Measurements from ENCODE around the gene SPECC1L.

Gene SPECC1L

DNA sequence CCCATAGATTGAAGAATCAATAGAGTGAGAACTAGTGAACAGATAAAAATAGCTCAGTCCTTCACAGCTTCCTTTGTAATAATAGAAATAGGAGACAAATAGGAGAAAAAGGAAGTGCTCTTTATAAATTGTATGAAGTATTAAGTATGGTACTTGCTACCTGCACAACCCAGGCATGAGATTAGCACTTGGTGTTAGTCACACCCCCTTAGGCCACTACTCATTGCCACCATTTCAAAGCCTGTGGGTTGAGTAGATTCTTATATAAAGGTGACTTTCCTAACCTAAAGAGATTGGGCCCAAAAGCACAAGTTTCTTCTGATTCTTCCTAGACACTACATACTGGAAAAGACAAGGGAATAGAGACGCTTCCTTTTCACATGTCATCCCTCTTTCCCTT is 119.0 kb downstream of the SPECC1L start:
- no peak overlapping the region for H3K4me3 ChIP-seq (ENCODE audit: low read length)
- H3K9me3 ChIP-seq (ENCODE audit: insufficient read depth, low read depth, low read length): no peaks in the 10 kb centered on the region
- 100% methylated on average over 1 of the region's 1 CpG for WGBS
- H3K36me3 ChIP-seq (ENCODE audit: insufficient read depth, low read length): peaks cover 16% of the 10 kb centered on the region; the same call in 1 of the 2 replicates
- H3K27me3 ChIP-seq (ENCODE audit: insufficient read depth, low read length): no peaks in the 10 kb centered on the region
- H3K9ac ChIP-seq (ENCODE audit: low read depth, low read length): no peak overlapping the region
- H3K27ac ChIP-seq (ENCODE audit: low read depth, low read length): no peak overlapping the region
- no peaks in the 10 kb centered on the region for H3K4me1 ChIP-seq (ENCODE audit: insufficient read depth, low read length)

DNA sequence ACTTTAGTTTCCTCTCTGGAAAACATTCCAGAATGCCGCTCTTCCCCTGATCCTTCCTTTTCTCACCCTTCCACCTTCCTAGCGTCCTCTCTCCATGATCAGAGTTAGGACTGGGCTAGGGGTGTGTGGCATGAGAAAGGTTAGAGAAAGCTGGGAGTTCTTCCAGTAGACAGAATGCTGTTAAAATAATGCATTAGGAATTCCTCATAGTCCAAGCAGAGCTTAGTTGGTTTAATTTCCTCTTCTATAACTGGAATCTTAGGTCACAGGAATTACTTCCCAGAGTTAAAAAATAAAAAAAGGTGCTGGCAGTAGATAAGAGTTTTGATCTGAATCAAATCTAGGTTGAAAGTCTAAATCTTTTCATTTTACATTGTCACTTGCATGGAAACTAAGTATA is 119.5 kb downstream of the SPECC1L start:
- no CpG with 5 or more reads among the region's 2 CpGs for WGBS
- H3K4me3 ChIP-seq (ENCODE audit: low read length): no peak overlapping the region
- no peaks in the 10 kb centered on the region for H3K9me3 ChIP-seq (ENCODE audit: insufficient read depth, low read depth, low read length)
- H3K4me1 ChIP-seq (ENCODE audit: insufficient read depth, low read length): no peaks in the 10 kb centered on the region
- no peak overlapping the region for H3K27ac ChIP-seq (ENCODE audit: low read depth, low read length)
- no peaks in the 10 kb centered on the region for H3K27me3 ChIP-seq (ENCODE audit: insufficient read depth, low read length)
- H3K9ac ChIP-seq (ENCODE audit: low read depth, low read length): no peak overlapping the region
- peaks cover 16% of the 10 kb centered on the region; the same call in 1 of the 2 replicates for H3K36me3 ChIP-seq (ENCODE audit: insufficient read depth, low read length)

DNA sequence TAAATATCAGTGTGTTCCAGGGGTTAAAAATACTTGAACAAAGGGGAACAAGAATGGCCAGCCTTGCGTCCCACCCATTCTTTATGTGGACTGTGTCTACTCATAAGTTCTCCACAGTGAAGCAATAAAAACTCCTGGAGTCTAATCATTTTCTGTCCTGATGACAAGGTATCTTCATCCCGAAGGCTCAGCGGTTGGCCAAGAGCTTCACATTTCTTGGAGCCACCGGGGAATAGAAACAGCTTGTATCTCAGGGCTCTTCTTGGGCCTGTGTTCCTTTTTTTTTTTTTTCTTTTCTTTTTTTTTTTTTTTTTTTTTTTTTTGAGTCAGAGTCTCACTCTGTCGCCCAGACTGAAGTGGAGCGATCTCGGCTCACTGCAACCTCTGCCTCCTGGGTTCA is 119.9 kb downstream of the SPECC1L start:
- Histone ChIP-seq H3K9ac (ENCODE audit: low read depth, low read length) (no peak overlapping the region), H3K9me3 (ENCODE audit: insufficient read depth, low read depth, low read length) (no peaks in the 10 kb centered on the region), H3K27me3 (ENCODE audit: insufficient read depth, low read length) (no peaks in the 10 kb centered on the region), H3K36me3 (ENCODE audit: insufficient read depth, low read length) (peaks cover 12% of the 10 kb centered on the region; the same call in 1 of the 2 replicates), H3K27ac (ENCODE audit: low read depth, low read length) (no peak overlapping the region), H3K4me1 (ENCODE audit: insufficient read depth, low read length) (no peaks in the 10 kb centered on the region), H3K4me3 (ENCODE audit: low read length) (no peak overlapping the region)
- 93% methylated on average over 7 of the region's 7 CpGs for WGBS

DNA sequence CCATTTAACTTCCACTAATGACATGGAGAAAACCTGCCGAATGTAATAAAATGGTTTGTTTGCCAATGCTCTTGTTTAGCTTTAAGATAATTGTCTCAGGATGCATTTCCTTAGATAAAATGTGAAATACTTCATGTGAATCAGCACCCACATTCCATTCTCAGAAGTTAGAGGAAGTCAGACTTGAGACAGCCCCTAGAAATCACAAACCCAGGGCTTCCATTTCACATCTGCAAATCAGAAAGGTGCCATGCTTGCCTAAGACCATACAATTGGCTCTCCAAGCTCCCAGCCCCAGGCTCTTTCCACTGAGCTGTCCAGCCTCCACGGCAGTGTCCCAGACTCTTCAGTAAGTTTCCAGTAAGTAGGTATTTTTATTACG is 121.2 kb downstream of the SPECC1L start:
- H3K9ac ChIP-seq (ENCODE audit: low read depth, low read length): no peak overlapping the region
- no peak overlapping the region for H3K27ac ChIP-seq (ENCODE audit: low read depth, low read length)
- H3K36me3 ChIP-seq (ENCODE audit: insufficient read depth, low read length): peaks cover 21% of the 10 kb centered on the region; the same call in 1 of the 2 replicates
- no peaks in the 10 kb centered on the region for H3K9me3 ChIP-seq (ENCODE audit: insufficient read depth, low read depth, low read length)
- no peak overlapping the region for H3K4me3 ChIP-seq (ENCODE audit: low read length)
- no peaks in the 10 kb centered on the region for H3K4me1 ChIP-seq (ENCODE audit: insufficient read depth, low read length)
- 100% methylated on average over 3 of the region's 3 CpGs for WGBS
- H3K27me3 ChIP-seq (ENCODE audit: insufficient read depth, low read length): no peaks in the 10 kb centered on the region

DNA sequence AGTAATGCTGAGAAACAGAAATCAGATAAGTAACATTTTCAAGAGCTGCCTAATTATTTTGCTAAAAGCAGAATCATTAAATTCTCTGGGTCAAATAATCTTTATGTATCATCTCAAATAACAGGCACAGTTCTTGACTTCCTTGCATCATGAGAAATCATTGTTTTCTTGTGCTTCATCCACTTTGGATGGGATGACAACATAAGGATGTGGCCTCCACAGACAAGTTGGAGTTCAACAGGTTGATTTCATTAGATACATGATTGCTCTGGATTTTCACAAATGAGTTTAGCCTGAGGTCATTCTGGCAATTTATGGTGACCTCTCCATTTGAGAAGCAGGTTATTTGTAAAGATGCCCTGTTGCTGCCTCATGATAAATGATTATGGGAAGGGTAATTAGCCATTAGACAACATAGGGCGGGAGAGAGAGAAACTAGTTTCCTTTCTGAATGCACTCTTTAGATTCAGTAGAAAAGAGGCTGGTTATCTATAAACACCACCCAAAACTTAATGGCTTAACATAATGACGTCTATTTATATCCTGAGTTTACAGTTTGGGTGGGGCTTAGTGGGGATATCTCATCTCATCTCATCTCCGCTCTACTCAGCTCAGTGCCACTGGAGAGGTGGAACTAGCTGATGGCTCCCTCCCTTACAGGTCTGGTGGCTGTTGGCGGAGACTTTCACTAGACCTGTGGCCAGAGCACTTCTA is 121.7 kb downstream of the SPECC1L start:
- Histone ChIP-seq H3K4me3 (ENCODE audit: low read length) (no peak overlapping the region), H3K36me3 (ENCODE audit: insufficient read depth, low read length) (peaks cover 27% of the 10 kb centered on the region), H3K27me3 (ENCODE audit: insufficient read depth, low read length) (no peaks in the 10 kb centered on the region), H3K9me3 (ENCODE audit: insufficient read depth, low read depth, low read length) (no peaks in the 10 kb centered on the region), H3K4me1 (ENCODE audit: insufficient read depth, low read length) (no peaks in the 10 kb centered on the region), H3K9ac (ENCODE audit: low read depth, low read length) (no peak overlapping the region), H3K27ac (ENCODE audit: low read depth, low read length) (no peak overlapping the region)
- 98% methylated on average over 4 of the region's 4 CpGs for WGBS

DNA sequence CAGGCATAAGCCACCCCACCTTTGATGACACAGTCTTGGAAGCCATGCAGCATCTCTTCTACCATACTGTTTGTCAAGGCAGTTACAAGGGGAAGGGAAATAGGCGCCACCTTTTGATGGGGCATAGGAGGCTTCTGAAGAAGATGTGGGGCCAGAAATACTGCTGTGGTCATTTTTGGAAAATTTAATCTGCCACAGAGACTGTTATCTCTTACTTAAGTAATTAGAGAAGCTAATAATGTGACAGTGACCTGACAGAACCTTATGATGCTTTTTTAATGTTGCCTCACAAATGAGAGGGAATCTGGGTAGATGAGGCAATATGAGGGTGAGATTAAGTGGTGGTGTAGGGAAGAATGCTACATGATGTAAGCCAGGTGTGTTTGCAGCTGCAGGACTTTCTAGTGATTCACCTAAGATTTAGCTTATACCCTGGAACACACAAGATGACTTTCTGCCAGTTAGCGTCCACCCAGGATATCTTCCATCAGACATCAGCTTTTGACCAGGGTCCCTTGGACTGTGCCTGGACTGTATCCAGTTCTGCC is 122.5 kb downstream of the SPECC1L start:
- peaks cover 28% of the 10 kb centered on the region for H3K36me3 ChIP-seq (ENCODE audit: insufficient read depth, low read length)
- no peaks in the 10 kb centered on the region for H3K4me1 ChIP-seq (ENCODE audit: insufficient read depth, low read length)
- H3K9me3 ChIP-seq (ENCODE audit: insufficient read depth, low read depth, low read length): no peaks in the 10 kb centered on the region
- H3K27ac ChIP-seq (ENCODE audit: low read depth, low read length): no peak overlapping the region
- WGBS: 80% methylated on average over 2 of the region's 2 CpGs
- no peaks in the 10 kb centered on the region for H3K27me3 ChIP-seq (ENCODE audit: insufficient read depth, low read length)
- no peak overlapping the region for H3K9ac ChIP-seq (ENCODE audit: low read depth, low read length)
- H3K4me3 ChIP-seq (ENCODE audit: low read length): no peak overlapping the region

DNA sequence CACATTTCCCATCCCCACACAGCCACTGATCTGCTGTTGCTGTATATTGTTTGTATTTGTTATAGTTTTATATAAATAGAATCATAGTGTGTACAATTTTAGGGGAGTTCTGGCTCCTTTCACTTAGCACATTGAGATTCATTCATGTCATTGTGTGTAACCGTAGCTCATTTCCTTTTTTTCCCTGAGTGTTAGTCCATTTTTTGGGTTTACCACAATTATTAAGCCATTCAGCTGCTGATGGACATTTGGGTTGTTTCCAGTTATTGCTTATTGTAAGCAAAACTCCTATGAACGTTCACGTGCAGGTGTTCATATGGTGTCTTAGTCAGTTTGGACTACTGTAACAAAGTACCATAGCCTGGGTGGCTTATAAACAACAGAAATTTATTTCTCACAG is 123.2 kb downstream of the SPECC1L start:
- 97% methylated on average over 3 of the region's 3 CpGs for WGBS
- H3K4me3 ChIP-seq (ENCODE audit: low read length): no peak overlapping the region
- peaks cover 32% of the 10 kb centered on the region for H3K36me3 ChIP-seq (ENCODE audit: insufficient read depth, low read length)
- H3K4me1 ChIP-seq (ENCODE audit: insufficient read depth, low read length): no peaks in the 10 kb centered on the region
- no peak overlapping the region for H3K9ac ChIP-seq (ENCODE audit: low read depth, low read length)
- no peaks in the 10 kb centered on the region for H3K9me3 ChIP-seq (ENCODE audit: insufficient read depth, low read depth, low read length)
- no peaks in the 10 kb centered on the region for H3K27me3 ChIP-seq (ENCODE audit: insufficient read depth, low read length)
- H3K27ac ChIP-seq (ENCODE audit: low read depth, low read length): no peak overlapping the region

DNA sequence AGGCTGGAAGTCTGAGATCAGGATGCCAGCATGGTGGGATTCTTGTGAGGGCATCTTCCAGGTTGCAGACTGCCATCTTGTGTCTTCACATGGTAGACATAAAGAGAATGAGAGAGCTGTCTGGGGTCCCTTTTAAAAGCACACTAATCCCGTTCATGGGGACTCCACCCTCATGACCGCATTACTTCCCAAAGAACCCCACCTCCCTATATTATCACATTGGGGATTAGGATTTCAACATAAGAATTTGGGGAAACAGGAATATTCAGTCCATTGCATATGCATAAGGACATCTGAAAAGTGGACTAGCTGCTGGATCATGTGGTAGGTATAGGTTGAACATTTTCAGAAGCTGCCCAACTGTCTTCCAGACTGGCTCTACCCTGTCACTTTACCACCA is 123.6 kb downstream of the SPECC1L start:
- Histone ChIP-seq H3K4me3 (ENCODE audit: low read length) (no peak overlapping the region), H3K9me3 (ENCODE audit: insufficient read depth, low read depth, low read length) (no peaks in the 10 kb centered on the region), H3K27ac (ENCODE audit: low read depth, low read length) (no peak overlapping the region), H3K36me3 (ENCODE audit: insufficient read depth, low read length) (peaks cover 32% of the 10 kb centered on the region), H3K9ac (ENCODE audit: low read depth, low read length) (no peak overlapping the region), H3K27me3 (ENCODE audit: insufficient read depth, low read length) (no peaks in the 10 kb centered on the region), H3K4me1 (ENCODE audit: insufficient read depth, low read length) (no peaks in the 10 kb centered on the region)
- WGBS: 100% methylated on average over 2 of the region's 2 CpGs

DNA sequence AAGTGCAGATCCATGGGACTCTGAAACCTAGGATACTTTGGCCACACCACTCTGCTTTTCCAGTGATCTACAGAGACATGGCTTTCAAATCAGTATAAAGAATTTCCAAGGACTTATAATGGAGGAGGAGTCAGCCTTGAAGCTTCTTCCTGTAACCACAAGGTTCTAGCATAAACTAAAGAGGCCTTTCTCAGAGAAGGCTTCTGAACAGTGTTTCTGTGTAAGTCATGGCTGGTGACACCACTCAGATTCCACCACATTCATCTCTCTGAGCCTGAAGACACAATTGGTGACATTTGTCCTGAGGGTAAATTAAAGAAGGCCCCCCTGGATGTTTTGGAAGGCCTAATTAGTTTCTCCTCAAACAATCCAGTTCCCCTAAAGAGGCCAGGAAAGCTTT is 127.8 kb downstream of the SPECC1L start:
- no peak overlapping the region for H3K4me3 ChIP-seq (ENCODE audit: low read length)
- no peak overlapping the region for H3K27ac ChIP-seq (ENCODE audit: low read depth, low read length)
- no peak overlapping the region for H3K9ac ChIP-seq (ENCODE audit: low read depth, low read length)
- H3K9me3 ChIP-seq (ENCODE audit: insufficient read depth, low read depth, low read length): no peaks in the 10 kb centered on the region
- H3K4me1 ChIP-seq (ENCODE audit: insufficient read depth, low read length): no peaks in the 10 kb centered on the region
- peaks cover 31% of the 10 kb centered on the region for H3K36me3 ChIP-seq (ENCODE audit: insufficient read depth, low read length)
- H3K27me3 ChIP-seq (ENCODE audit: insufficient read depth, low read length): no peaks in the 10 kb centered on the region

DNA sequence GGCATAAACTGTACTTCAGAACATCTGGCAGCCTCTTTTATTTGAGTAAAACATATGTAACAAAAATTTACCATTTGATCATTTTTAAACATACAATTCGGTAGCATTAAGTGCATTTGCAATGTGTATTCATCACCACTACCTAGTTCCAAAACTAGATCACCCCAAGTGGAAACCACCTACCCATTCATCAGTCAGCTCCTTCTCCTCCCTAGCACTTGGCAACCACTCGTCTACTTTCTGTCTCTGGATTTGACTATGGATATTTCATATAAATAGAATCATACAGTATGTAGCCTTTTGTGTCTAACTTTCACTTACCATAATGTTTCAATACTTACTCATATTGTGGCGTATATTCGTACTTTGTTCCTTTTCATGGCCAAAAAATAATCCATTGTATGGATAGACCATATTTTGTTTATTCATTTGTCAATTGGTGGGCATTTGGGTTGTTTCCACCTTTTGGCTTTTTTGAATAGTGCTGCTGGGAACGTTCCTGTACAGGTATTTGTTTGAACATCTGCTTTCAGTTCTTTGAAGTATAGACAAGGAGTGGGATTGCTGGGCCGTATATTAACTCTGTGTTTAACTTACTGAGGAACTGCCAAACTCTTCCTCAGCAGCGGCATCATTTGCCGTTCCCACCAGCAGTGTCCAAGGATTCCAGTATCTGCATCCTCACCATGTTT is 129.5 kb downstream of the SPECC1L start:
- peaks cover 44% of the 10 kb centered on the region for H3K36me3 ChIP-seq (ENCODE audit: insufficient read depth, low read length)

DNA sequence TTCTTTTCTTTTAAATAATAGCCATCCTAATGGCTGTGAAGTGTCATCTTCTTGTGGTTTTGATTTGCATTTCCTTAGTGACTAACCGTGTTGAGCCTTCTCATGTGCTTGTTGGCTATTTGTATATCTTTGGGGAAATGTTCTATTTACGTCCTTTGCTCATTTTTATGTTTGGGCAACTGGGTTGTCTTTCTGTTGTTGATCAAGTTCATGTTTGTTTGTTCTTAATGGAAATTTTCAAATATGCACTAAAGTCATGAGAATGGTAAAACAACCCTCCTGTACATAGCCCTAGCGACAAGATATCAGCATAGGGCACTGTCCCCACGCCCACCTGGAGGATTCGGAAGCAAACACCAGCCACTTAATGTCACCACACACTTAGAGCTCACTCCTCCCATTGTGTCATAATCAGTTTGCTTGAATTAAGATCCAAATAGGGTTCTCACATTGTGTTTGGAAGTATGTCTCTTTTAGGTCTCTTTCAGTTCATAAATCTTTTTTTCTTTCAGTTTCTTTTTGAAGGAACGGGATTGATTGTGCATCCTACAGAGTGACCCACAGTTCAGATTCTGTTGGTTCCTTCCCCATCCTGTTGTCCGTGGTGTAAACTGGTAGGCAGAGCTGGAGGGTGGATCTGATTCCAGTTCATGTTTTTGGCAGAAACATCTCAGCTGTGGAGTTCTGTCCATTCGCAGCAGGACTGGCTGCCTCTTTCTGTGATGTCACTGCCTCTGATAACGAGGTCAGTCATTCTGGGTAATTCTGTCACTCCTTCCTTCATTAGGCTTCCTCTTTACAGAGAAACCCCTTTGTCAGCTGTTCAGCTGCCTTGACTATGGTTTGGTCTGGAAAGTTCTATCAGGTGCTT is 130.3 kb downstream of the SPECC1L start:
- no peak overlapping the region for H3K27ac ChIP-seq (ENCODE audit: low read depth, low read length)
- H3K9ac ChIP-seq (ENCODE audit: low read depth, low read length): no peak overlapping the region
- no peaks in the 10 kb centered on the region for H3K9me3 ChIP-seq (ENCODE audit: insufficient read depth, low read depth, low read length)
- no peaks in the 10 kb centered on the region for H3K27me3 ChIP-seq (ENCODE audit: insufficient read depth, low read length)
- peaks cover 42% of the 10 kb centered on the region for H3K36me3 ChIP-seq (ENCODE audit: insufficient read depth, low read length)
- H3K4me3 ChIP-seq (ENCODE audit: low read length): no peak overlapping the region
- 88% methylated on average over 9 of the region's 9 CpGs for WGBS
- H3K4me1 ChIP-seq (ENCODE audit: insufficient read depth, low read length): no peaks in the 10 kb centered on the region

More for the DNA sequence above, 129.5 kb downstream of the SPECC1L start:
- Histone ChIP-seq H3K27ac (ENCODE audit: low read depth, low read length) (no peak overlapping the region), H3K9ac (ENCODE audit: low read depth, low read length) (no peak overlapping the region), H3K4me3 (ENCODE audit: low read length) (no peak overlapping the region), H3K4me1 (ENCODE audit: insufficient read depth, low read length) (no peaks in the 10 kb centered on the region), H3K9me3 (ENCODE audit: insufficient read depth, low read depth, low read length) (no peaks in the 10 kb centered on the region), H3K27me3 (ENCODE audit: insufficient read depth, low read length) (no peaks in the 10 kb centered on the region)
- 98% methylated on average over 8 of the region's 8 CpGs for WGBS
